ENCODE data around the gene TMEM63C.

Gene TMEM63C

GRCh38 chr14:77145975-77146740, 35.4 kb upstream of the TMEM63C start:
- no peak for DNase-seq (ENCODE audit: low read depth)
- no peak overlapping the region for H3K4me3 ChIP-seq (ENCODE audit: low read depth, low read length)
- no peak for TF ChIP-seq CTCF (conservative IDR thresholded peaks at IDR 0.05; ENCODE audit: low read depth, low read length)

- no peak for TF ChIP-seq CTCF (conservative IDR thresholded peaks at IDR 0.05; ENCODE audit: low read depth, low read length)
- DNase-seq (ENCODE audit: low read depth): no peak
Observed at GRCh38 chr14:77148510-77149231, 32.9 kb upstream of the TMEM63C start.

GRCh38 chr14:77151245-77151644, 30.4 kb upstream of the TMEM63C start:
- no peak overlapping the region for H3K4me3 ChIP-seq (ENCODE audit: low read depth, low read length)
- DNase-seq (ENCODE audit: low read depth): peak; percentile 28
- peak; percentile 74 for TF ChIP-seq CTCF (conservative IDR thresholded peaks at IDR 0.05; ENCODE audit: low read depth, low read length)

More at GRCh38 chr14:77148510-77149231, 32.9 kb upstream of the TMEM63C start:
- no peak overlapping the region for H3K4me3 ChIP-seq (ENCODE audit: low read depth, low read length)

GRCh38 chr14:77151918-77152588, 29.5 kb upstream of the TMEM63C start:
- TF ChIP-seq CTCF (conservative IDR thresholded peaks at IDR 0.05; ENCODE audit: low read depth, low read length): peak; percentile 27
- H3K4me3 ChIP-seq (ENCODE audit: low read depth, low read length): no peak overlapping the region

GRCh38 chr14:77153802-77154201, 27.8 kb upstream of the TMEM63C start:
- H3K4me3 ChIP-seq (ENCODE audit: low read depth, low read length): no peak overlapping the region
- no peak for TF ChIP-seq CTCF (conservative IDR thresholded peaks at IDR 0.05; ENCODE audit: low read depth, low read length)
- no peak for DNase-seq (ENCODE audit: low read depth)

More at GRCh38 chr14:77151918-77152588, 29.5 kb upstream of the TMEM63C start:
- peak; percentile 56 for DNase-seq (ENCODE audit: low read depth)

- DNase-seq (ENCODE audit: low read depth): no peak
- H3K4me3 ChIP-seq (ENCODE audit: low read depth, low read length): no peak overlapping the region
- TF ChIP-seq CTCF (conservative IDR thresholded peaks at IDR 0.05; ENCODE audit: low read depth, low read length): no peak
Observed at GRCh38 chr14:77154421-77154820, 27.2 kb upstream of the TMEM63C start.

Measured in choroid plexus epithelial cell (primary cell).